CD14-positive monocyte (primary cell): Measurements from ENCODE around the gene FHIT. TPM values are rescaled to one million over a fixed set of nuclear protein-coding genes. Genes with fewer than 3 reads are reported as not detected.

Experiments
- DNase-seq, 3 donors: peaks; one replicate each; pipeline ENCODE4 v3.0.0-alpha.2; 2011 to 2022
- H2AFZ ChIP-seq: 2 replicates; pipeline ENCODE4 v1.6.0; 2012; ENCODE audit warnings: mild to moderate bottlenecking, low read depth, low read length, inconsistent platforms; ENCODE audit not compliant: insufficient read depth, poor library complexity, severe bottlenecking
- H3K27ac ChIP-seq, 2 donors: 1 replicate in 1 of 2; 2 replicates in 1 of 2; pipeline ENCODE4 v1.5.1; 2012 to 2013; ENCODE audit warnings: low read length in 2 of 2, control low read depth in 1 of 2, inconsistent platforms in 1 of 2, low read depth in 1 of 2, mild to moderate bottlenecking in 1 of 2
- H3K27me3 ChIP-seq, 2 donors: one replicate each; pipeline versions ENCODE4 v1.6.0 to v1.6.1; 2011 to 2013; ENCODE audit warnings: low read length in 2 of 2; ENCODE audit not compliant: control insufficient read depth in 2 of 2, insufficient read depth in 2 of 2
- H3K36me3 ChIP-seq, 2 donors: replicated peaks in 1 of 2; 1 replicate in 1 of 2; 2 replicates in 1 of 2; pipeline versions ENCODE4 v1.5.1 to v1.6.1; 2012 to 2013; ENCODE audit warnings: low read length in 2 of 2, control low read depth in 1 of 2, inconsistent platforms in 1 of 2, mild to moderate bottlenecking in 1 of 2; ENCODE audit not compliant: insufficient read depth in 2 of 2, control insufficient read depth in 1 of 2
- H3K4me1 ChIP-seq, 2 donors: 1 replicate in 1 of 2; 2 replicates in 1 of 2; pipeline versions ENCODE4 v1.5.1 to v1.6.1; 2012 to 2013; ENCODE audit warnings: low read length in 2 of 2, control low read depth in 1 of 2, inconsistent platforms in 1 of 2, mild to moderate bottlenecking in 1 of 2, moderate library complexity in 1 of 2; ENCODE audit not compliant: insufficient read depth in 2 of 2, control insufficient read depth in 1 of 2
- H3K4me2 ChIP-seq: replicated peaks from 2 replicates; pipeline ENCODE3; 2012; ENCODE audit warnings: low read length, moderate library complexity, mild to moderate bottlenecking; ENCODE audit not compliant: poor library complexity, severe bottlenecking; ENCODE audit errors: extremely low read depth
- H3K4me3 ChIP-seq, 3 experiments: fragments of 200-600 bp in 1 of 3; sonication (generic) in 1 of 3; replicated peaks in 1 of 3; 1 replicate in 2 of 3; 2 replicates in 1 of 3; pipeline ENCODE4 v1.5.1; 2011 to 2013; ENCODE audit warnings: low read length in 3 of 3, mild to moderate bottlenecking in 3 of 3, control low read depth in 2 of 3, low read depth in 2 of 3, inconsistent platforms in 1 of 3, moderate library complexity in 1 of 3
- H3K79me2 ChIP-seq: 2 replicates; pipeline ENCODE4 v1.6.0; 2012; ENCODE audit warnings: mild to moderate bottlenecking, control low read depth, inconsistent platforms, low read length, moderate library complexity; ENCODE audit not compliant: insufficient read depth
- H3K9ac ChIP-seq: 2 replicates; pipeline ENCODE4 v1.6.0; 2017; ENCODE audit warnings: low read length, mild to moderate bottlenecking; ENCODE audit not compliant: insufficient read depth, poor library complexity, severe bottlenecking
- H3K9me3 ChIP-seq, 2 donors: replicated peaks in 1 of 2; 1 replicate in 1 of 2; 2 replicates in 1 of 2; pipeline versions ENCODE4 v1.5.1 to v1.6.1; 2012 to 2013; ENCODE audit warnings: low read length in 2 of 2, control low read depth in 1 of 2; ENCODE audit not compliant: control insufficient read depth in 1 of 2, insufficient read depth in 1 of 2
- H4K20me1 ChIP-seq: 2 replicates; pipeline ENCODE4 v1.6.0; 2012; ENCODE audit warnings: mild to moderate bottlenecking, low read length, control low read depth, moderate library complexity; ENCODE audit not compliant: insufficient read depth
- H3K27ac Mint-ChIP-seq, 7 donors: one replicate each; pipeline ENCODE4 v1.8.0; 2020; ENCODE audit warnings: mild to moderate bottlenecking in 7 of 7, mixed read lengths in 7 of 7, moderate library complexity in 6 of 7, inconsistent platforms in 2 of 7
- H3K27me3 Mint-ChIP-seq, 3 donors: one replicate each; pipeline ENCODE4 v1.8.0; 2021 to 2022; ENCODE audit warnings: low read depth in 3 of 3, mild to moderate bottlenecking in 3 of 3, mixed read lengths in 3 of 3, moderate library complexity in 3 of 3, inconsistent platforms in 1 of 3
- H3K36me3 Mint-ChIP-seq, 2 donors: one replicate each; pipeline ENCODE4 v1.8.0; 2020; ENCODE audit warnings: mixed read lengths in 2 of 2, inconsistent platforms in 1 of 2, mild to moderate bottlenecking in 1 of 2
- H3K4me1 Mint-ChIP-seq: one replicate; pipeline ENCODE4 v1.8.0; 2020; ENCODE audit warnings: mild to moderate bottlenecking, mixed read lengths
- H3K4me3 Mint-ChIP-seq, 2 donors: one replicate each; pipeline ENCODE4 v1.8.0; 2020; ENCODE audit warnings: mild to moderate bottlenecking in 2 of 2, mixed read lengths in 2 of 2, moderate library complexity in 1 of 2
- H3K9me3 Mint-ChIP-seq, 7 donors: one replicate each; pipeline ENCODE4 v1.8.0; 2020 to 2022; ENCODE audit warnings: mixed read lengths in 7 of 7, mild to moderate bottlenecking in 6 of 7, moderate library complexity in 6 of 7, inconsistent platforms in 2 of 7
- CTCF ChIP-seq: fragments of 200-600 bp; IDR thresholded peaks from one replicate; pipeline ENCODE4 v1.8.0; 2022; ENCODE audit warnings: antibody characterized with exemption, mild to moderate bottlenecking
- WGBS: methylation state at CpG from one replicate; pipeline ENCODE4 v1.1.5; 2013; ENCODE audit warnings: missing lambda C conversion rate; ENCODE audit not compliant: insufficient coverage; 5-methylcytosine and 5-hydroxymethylcytosine counted together
- intact Hi-C, 2 donors: fragments of 100-400 bp; cut with micrococcal nuclease; formaldehyde crosslinking; loops; one replicate each; pipeline versions ENCODE4 v1.15.0 to v1.15.1; 2023
- polyA plus RNA-seq, 3 donors: library from polyadenylated mRNA; depleted of rRNA in 1 of 3; unstranded in 2 of 3; stranded (reverse) in 1 of 3; fragments of 300-500 nt in 2 of 3; fragments of >200 nt in 1 of 3; fragmentation: Illumina TruSeq in 2 of 3; gene quantifications; 1 replicate in 2 of 3; 2 replicates in 1 of 3; pipeline ENCODE4 v1.2.3, GENCODE V29; 2012 to 2021

The FHIT gene
- polyA plus RNA-seq, 3 donors = 1.7 to 3.4 (median 3.2) TPM

DNA sequence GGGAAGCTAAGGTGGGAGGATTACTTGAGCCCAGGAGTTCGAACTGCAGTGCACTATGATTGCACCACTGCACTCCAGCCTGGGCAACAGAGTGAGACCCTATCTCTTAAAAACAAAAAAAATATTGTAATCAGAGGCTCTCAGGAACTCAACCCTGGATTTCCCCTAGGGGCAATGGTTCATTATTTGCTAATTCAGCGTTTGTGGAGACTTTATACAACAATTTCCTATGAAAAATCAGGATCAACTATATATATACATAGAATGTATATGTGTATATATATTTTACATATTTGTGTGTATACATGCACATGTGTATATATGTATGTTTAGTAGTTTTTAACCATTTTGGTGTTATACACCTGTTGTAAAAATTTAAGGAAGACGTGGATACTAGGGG, 463.1 kb downstream of the FHIT start:
- Mint-ChIP-seq H3K36me3 (no peaks in the 10 kb centered on the region), H3K9me3 (peaks cover 6 to 13% (median 10%) of the 10 kb centered on the region in 7 donors), H3K27me3 (peaks cover 0 to 4% (median 3%) of the 10 kb centered on the region in 3 donors), H3K4me3 (no peak overlapping the region), H3K27ac (no peak overlapping the region), H3K4me1 (no peaks in the 10 kb centered on the region)
- no peaks in the 10 kb centered on the region for H3K79me2 ChIP-seq
- H3K9me3 ChIP-seq = peaks cover 0 to 14% of the 10 kb centered on the region in 2 donors
- no peaks in the 10 kb centered on the region for H4K20me1 ChIP-seq
- TF ChIP-seq CTCF = no peak
- no peaks in the 10 kb centered on the region for H3K27me3 ChIP-seq
- no peak for DNase-seq
- no peak overlapping the region for H2AFZ ChIP-seq
- H3K4me2 ChIP-seq = no peak overlapping the region
- no peak overlapping the region for H3K9ac ChIP-seq
- H3K36me3 ChIP-seq = no peaks in the 10 kb centered on the region
- intact Hi-C loops = no loop called here
- H3K27ac ChIP-seq = no peak overlapping the region
- WGBS = no CpG with 5 or more reads among the region's 3 CpGs
- H3K4me3 ChIP-seq = no peak overlapping the region
- no peaks in the 10 kb centered on the region for H3K4me1 ChIP-seq

DNA sequence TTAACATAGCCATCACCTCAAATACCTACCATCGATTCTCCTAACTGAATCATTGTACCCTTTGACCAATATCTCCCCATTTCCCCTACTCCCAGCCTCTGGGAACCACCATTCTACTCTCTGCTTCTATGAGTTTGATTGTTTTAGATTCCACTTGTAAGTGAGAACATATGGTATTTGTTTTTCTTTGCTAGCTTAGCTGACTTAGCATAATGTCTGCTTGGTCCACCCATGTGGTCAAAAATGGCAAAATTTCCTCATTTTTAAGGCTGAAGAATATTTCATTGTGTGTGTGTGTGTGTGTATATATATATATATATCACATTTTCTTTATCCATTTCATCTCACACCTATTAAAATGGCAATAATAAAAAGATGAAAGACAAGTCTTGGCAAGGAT, 469.3 kb downstream of the FHIT start:
- H3K9ac ChIP-seq = no peak overlapping the region
- no peak overlapping the region for H3K4me3 ChIP-seq
- no peaks in the 10 kb centered on the region for H3K27me3 ChIP-seq
- peaks cover 0 to 3% (median 2%) of the 10 kb centered on the region in 3 donors for H3K27me3 Mint-ChIP-seq
- intact Hi-C loops = no loop called here
- H3K9me3 Mint-ChIP-seq = peaks cover 22 to 43% (median 32%) of the 10 kb centered on the region in 7 donors
- H4K20me1 ChIP-seq = no peaks in the 10 kb centered on the region
- WGBS = no CpG with 5 or more reads among the region's 1 CpG
- no peaks in the 10 kb centered on the region for H3K36me3 Mint-ChIP-seq
- H3K4me1 Mint-ChIP-seq = no peaks in the 10 kb centered on the region
- H3K4me3 Mint-ChIP-seq = no peak overlapping the region
- H3K27ac Mint-ChIP-seq = no peak overlapping the region
- H3K79me2 ChIP-seq = no peaks in the 10 kb centered on the region
- no peak for DNase-seq
- peaks cover 13 to 35% of the 10 kb centered on the region in 2 donors for H3K9me3 ChIP-seq
- no peak for TF ChIP-seq CTCF
- no peaks in the 10 kb centered on the region for H3K36me3 ChIP-seq
- H3K4me2 ChIP-seq = no peak overlapping the region
- H2AFZ ChIP-seq = no peak overlapping the region
- H3K27ac ChIP-seq = no peak overlapping the region
- H3K4me1 ChIP-seq = no peaks in the 10 kb centered on the region
